CD4-positive, alpha-beta T cell (primary cell): ENCODE data around the gene ANO6. TPM values are rescaled to one million over a fixed set of nuclear protein-coding genes. Genes with fewer than 3 reads are reported as not detected.

ENCODE experiments used
- ATAC-seq: fragments of 200-7000 bp; cut with Tn5 transposase; one replicate; pipeline ENCODE4 v1.10.0; 2022; ENCODE audit warnings: mild to moderate bottlenecking; ENCODE audit not compliant: poor library complexity
- CTCF ChIA-PET: fragments of 350-600 bp; sonication (Branson Sonifier 250); formaldehyde crosslinking; loops from one replicate; lab custom pipeline; 2021; ENCODE audit warnings: antibody characterized with exemption, inconsistent platforms; lab: Charles Lee
- POLR2A ChIA-PET: fragments of 350-600 bp; sonication (Branson Sonifier 250); formaldehyde crosslinking; loops from one replicate; lab custom pipeline; 2021; ENCODE audit warnings: antibody characterized with exemption, inconsistent platforms; lab: Charles Lee
- DNase-seq, 14 experiments: peaks; one replicate each; pipeline ENCODE4 v3.0.0-alpha.2; 2013 to 2020; ENCODE audit warnings: mixed read lengths in 2 of 14
- H3K27ac ChIP-seq, 2 donors: one replicate each; pipeline versions ENCODE4 v1.5.1 to v1.7.0; 2013; ENCODE audit warnings: low read length in 2 of 2, low read depth in 1 of 2, mild to moderate bottlenecking in 1 of 2
- H3K27me3 ChIP-seq, 2 experiments: 1 replicate in 1 of 2; 2 replicates in 1 of 2; pipeline versions ENCODE4 v1.6.1 to v1.7.0; 2013; ENCODE audit warnings: low read length in 2 of 2, control low read depth in 1 of 2, mild to moderate bottlenecking in 1 of 2, moderate library complexity in 1 of 2; ENCODE audit not compliant: insufficient read depth in 2 of 2, control insufficient read depth in 1 of 2
- H3K36me3 ChIP-seq: one replicate; pipeline ENCODE4 v1.6.1; 2013; ENCODE audit warnings: low read length, control low read depth; ENCODE audit not compliant: insufficient read depth
- H3K4me1 ChIP-seq: one replicate; pipeline ENCODE4 v1.6.1; 2013; ENCODE audit warnings: low read length, control low read depth; ENCODE audit not compliant: insufficient read depth
- H3K4me3 ChIP-seq: one replicate; pipeline ENCODE4 v1.5.1; 2013; ENCODE audit warnings: mild to moderate bottlenecking, low read length, moderate library complexity
- H3K9me3 ChIP-seq, 2 experiments: 1 replicate in 1 of 2; 2 replicates in 1 of 2; pipeline versions ENCODE4 v1.6.1 to v1.7.0; 2013; ENCODE audit warnings: low read length in 2 of 2, mild to moderate bottlenecking in 2 of 2, control low read depth in 1 of 2, moderate library complexity in 1 of 2; ENCODE audit not compliant: control insufficient read depth in 1 of 2, insufficient read depth in 1 of 2
- H3K27ac Mint-ChIP-seq: one replicate; pipeline ENCODE4 v1.8.0; 2020; ENCODE audit warnings: mixed read lengths
- H3K27me3 Mint-ChIP-seq: one replicate; pipeline ENCODE4 v1.8.0; 2021; ENCODE audit warnings: mixed read lengths
- H3K36me3 Mint-ChIP-seq: one replicate; pipeline ENCODE4 v1.8.0; 2021; ENCODE audit warnings: low read depth, mixed read lengths
- H3K4me1 Mint-ChIP-seq: one replicate; pipeline ENCODE4 v1.8.0; 2021; ENCODE audit warnings: low read depth, mixed read lengths
- H3K4me3 Mint-ChIP-seq: one replicate; pipeline ENCODE4 v1.8.0; 2020; ENCODE audit warnings: mild to moderate bottlenecking, mixed read lengths
- H3K9me3 Mint-ChIP-seq: one replicate; pipeline ENCODE4 v1.8.0; 2020; ENCODE audit warnings: mixed read lengths
- CTCF ChIP-seq: fragments of 200-600 bp; IDR thresholded peaks from one replicate; pipeline ENCODE4 v1.8.0; 2022; ENCODE audit warnings: antibody characterized with exemption, mild to moderate bottlenecking
- intact Hi-C, 2 experiments: fragments of 100-400 bp; cut with DNase I in 1 of 2; cut with micrococcal nuclease in 1 of 2; formaldehyde crosslinking; loops; one replicate each; pipeline versions ENCODE4 v1.15.1 to v1.9.0; 2023 to 2025; cut with DNase I, micrococcal nuclease
- total RNA-seq, 174 experiments: library from RNA in 2 of 174; stranded (reverse) in 2 of 174; gene quantifications; one replicate each; pipeline ENCODE4 v1.2.3 and lab custom pipeline; 2021 to 2026

ANO6 gene
- total RNA-seq, 2 experiments from 2014 or later, result 11.6 to 11.7 TPM

GRCh38 chr12:45214749-45215418 lies 1.0 kb upstream of the ANO6 start:
- Histone ChIP-seq H3K27ac (peak overlapping the region; percentile 15 to 73), H3K4me3 (peak overlapping the region; percentile 92), H3K9me3 (no peaks in the 10 kb centered on the region), H3K36me3 (no peaks in the 10 kb centered on the region), H3K4me1 (peaks cover 20% of the 10 kb centered on the region), H3K27me3 (no peaks in the 10 kb centered on the region)
- H3K27me3 Mint-ChIP-seq, result no peaks in the 10 kb centered on the region
- H3K9me3 Mint-ChIP-seq, result no peaks in the 10 kb centered on the region
- peak overlapping the region; percentile 91 for H3K4me3 Mint-ChIP-seq
- H3K27ac Mint-ChIP-seq, result peak overlapping the region; percentile 86
- intact Hi-C loops, result loop anchor here in 1 of 2 experiments (10.0 kb wide), 1 partner anchor 520 kb away; no protein-coding TSS in a partner anchor
- CTCF ChIA-PET, result interaction anchor here (1.5 kb wide), 2 partner anchors 18 to 515 kb away, joined by 3 to 5 read pairs; partner anchors contain the start of gene ARID2
- DNase-seq, result peak in 1 of 14 experiments; percentile 28
- peaks cover 64% of the 10 kb centered on the region for H3K4me1 Mint-ChIP-seq
- no peak for TF ChIP-seq CTCF
- POLR2A ChIA-PET, result interaction anchor here (0.6 to 4.4 kb wide), 11 partner anchors 9 to 1394 kb away, joined by 3 to 30 read pairs (median 5); partner anchors contain the start of genes ARID2 and SLC38A1
- peaks cover 11% of the 10 kb centered on the region for H3K36me3 Mint-ChIP-seq
- no peak for ATAC-seq

- Mint-ChIP-seq H3K4me1 (peaks cover 78% of the 10 kb centered on the region), H3K4me3 (peak overlapping the region; percentile 93)
- POLR2A ChIA-PET, result interaction anchor here (0.6 to 4.4 kb wide), 9 partner anchors 11 to 1053 kb away, joined by 3 to 30 read pairs (median 4); partner anchors contain the start of genes ARID2, SCAF11 and SLC38A1
Observed at GRCh38 chr12:45216230-45216982, 511 bp downstream of the ANO6 start.

More at GRCh38 chr12:45216230-45216982, 511 bp downstream of the ANO6 start:
- ATAC-seq (peak; percentile 27), DNase-seq (peak in 13 of 14 experiments; percentile 2 to 67 (median 33))
- H3K4me3 ChIP-seq, result peak overlapping the region; percentile 92
- H3K36me3 ChIP-seq, result no peaks in the 10 kb centered on the region
- H3K9me3 ChIP-seq, result no peaks in the 10 kb centered on the region
- Mint-ChIP-seq H3K27me3 (no peaks in the 10 kb centered on the region), H3K36me3 (peaks cover 11% of the 10 kb centered on the region), H3K27ac (peak overlapping the region; percentile 86), H3K9me3 (no peaks in the 10 kb centered on the region)
- H3K27me3 ChIP-seq, result no peaks in the 10 kb centered on the region
- peak overlapping the region; percentile 15 to 47 for H3K27ac ChIP-seq
- intact Hi-C loops, result loop anchor here in 1 of 2 experiments (10.0 kb wide), 1 partner anchor 518 kb away; no protein-coding TSS in a partner anchor
- peaks cover 22% of the 10 kb centered on the region for H3K4me1 ChIP-seq
- CTCF ChIA-PET, result interaction anchor here (0.7 to 1.5 kb wide), 4 partner anchors 9 to 513 kb away, joined by 3 to 5 read pairs (median 4); partner anchors contain the start of gene ARID2
- peak; percentile 14 for TF ChIP-seq CTCF
